ENCODE results near the gene NACAD.

NACAD gene

GRCh38 chr7:45075355-45075644, 13.5 kb downstream of the NACAD start:
- DNase-seq (ENCODE audit: low read depth): no peak
- in situ Hi-C loops (cut with HindIII; ENCODE audit: low sequenced_read_pairs): no loop called here
- no peak for TF ChIP-seq CTCF (IDR thresholded peaks at IDR 0.05; ENCODE audit: low read depth, low read length, missing control alignments)
- H3K4me3 ChIP-seq (ENCODE audit: low read depth, low read length): no peak overlapping the region

GRCh38 chr7:45074528-45075354, 14.0 kb downstream of the NACAD start:
- DNase-seq (ENCODE audit: low read depth): no peak
- in situ Hi-C loops (cut with HindIII; ENCODE audit: low sequenced_read_pairs): no loop called here
- H3K4me3 ChIP-seq (ENCODE audit: low read depth, low read length): no peak overlapping the region
- TF ChIP-seq CTCF (IDR thresholded peaks at IDR 0.05; ENCODE audit: low read depth, low read length, missing control alignments): no peak

GRCh38 chr7:45073786-45074527, 14.8 kb downstream of the NACAD start:
- in situ Hi-C loops (cut with HindIII; ENCODE audit: low sequenced_read_pairs): no loop called here
- TF ChIP-seq CTCF (IDR thresholded peaks at IDR 0.05; ENCODE audit: low read depth, low read length, missing control alignments): no peak
- no peak for DNase-seq (ENCODE audit: low read depth)
- H3K4me3 ChIP-seq (ENCODE audit: low read depth, low read length): no peak overlapping the region

- no peak overlapping the region for H3K4me3 ChIP-seq (ENCODE audit: low read depth, low read length)
- TF ChIP-seq CTCF (IDR thresholded peaks at IDR 0.05; ENCODE audit: low read depth, low read length, missing control alignments): no peak
- in situ Hi-C loops (cut with HindIII; ENCODE audit: low sequenced_read_pairs): no loop called here
- no peak for DNase-seq (ENCODE audit: low read depth)
These were observed 15.6 kb downstream of the NACAD start for GRCh38 chr7:45073031-45073785.

- TF ChIP-seq CTCF (IDR thresholded peaks at IDR 0.05; ENCODE audit: low read depth, low read length, missing control alignments): no peak
- in situ Hi-C loops (cut with HindIII; ENCODE audit: low sequenced_read_pairs): no loop called here
- DNase-seq (ENCODE audit: low read depth): no peak
- no peak overlapping the region for H3K4me3 ChIP-seq (ENCODE audit: low read depth, low read length)
These were observed 16.4 kb downstream of the NACAD start for GRCh38 chr7:45072131-45073030.

- in situ Hi-C loops (cut with HindIII; ENCODE audit: low sequenced_read_pairs): no loop called here
- DNase-seq (ENCODE audit: low read depth): no peak
These were observed 17.2 kb downstream of the NACAD start for GRCh38 chr7:45071528-45071927.

More at GRCh38 chr7:45071528-45071927, 17.2 kb downstream of the NACAD start:
- H3K4me3 ChIP-seq (ENCODE audit: low read depth, low read length): no peak overlapping the region
- no peak for TF ChIP-seq CTCF (IDR thresholded peaks at IDR 0.05; ENCODE audit: low read depth, low read length, missing control alignments)

All from astrocyte of the cerebellum (primary cell).